Tibial nerve (tissue), 4 donors: ENCODE measurements around the gene FHOD1. TPM values are rescaled to one million over a fixed set of nuclear protein-coding genes. Genes with fewer than 3 reads are reported as not detected.
A peak's percentile ranks its signal among the peaks of the same experiment; 100 is the strongest.

ENCODE experiments used
- DNase-seq, 2 donors: peaks; one replicate each; pipeline ENCODE4 v3.0.0-alpha.2; 2019; ENCODE audit warnings: low spot score in 2 of 2
- H3K27ac ChIP-seq, 4 donors: fragments of 200-600 bp; sonication (generic) in 3 of 4; one replicate each; pipeline ENCODE4 v1.5.1; 2017 to 2019; ENCODE audit warnings: mild to moderate bottlenecking in 1 of 4
- H3K27me3 ChIP-seq, 2 donors: fragments of 200-600 bp; sonication (generic) in 1 of 2; one replicate each; pipeline versions ENCODE4 v1.5.1 to v1.6.0; 2017 to 2019
- H3K36me3 ChIP-seq, 3 donors: fragments of 200-600 bp; sonication (generic); one replicate each; pipeline ENCODE4 v1.5.1; 2018 to 2019
- H3K4me1 ChIP-seq, 4 donors: fragments of 200-600 bp; sonication (generic) in 3 of 4; one replicate each; pipeline ENCODE4 v1.5.1; 2017 to 2019
- H3K4me3 ChIP-seq, 4 donors: fragments of 200-600 bp; sonication (generic) in 3 of 4; one replicate each; pipeline ENCODE4 v1.5.1; 2017 to 2019; ENCODE audit warnings: mild to moderate bottlenecking in 1 of 4, moderate library complexity in 1 of 4
- H3K9me3 ChIP-seq, 4 donors: fragments of 200-600 bp; sonication (generic) in 3 of 4; one replicate each; pipeline ENCODE4 v1.5.1; 2017 to 2019
- EP300 ChIP-seq, 2 donors: sonication (generic); formaldehyde crosslinking; IDR thresholded peaks; one replicate each; pipeline ENCODE4 v1.6.1; 2017; ENCODE audit warnings: antibody characterized with exemption in 2 of 2, mild to moderate bottlenecking in 1 of 2
- POLR2A ChIP-seq, 2 donors: fragments of 450-650 bp; IDR thresholded peaks; one replicate each; pipeline ENCODE4 v1.6.1; 2017; ENCODE audit warnings: antibody characterized with exemption in 2 of 2, mild to moderate bottlenecking in 2 of 2, moderate library complexity in 2 of 2
- WGBS, 2 donors: methylation state at CpG; one replicate each; pipeline ENCODE4 v1.1.5; 2018; 5-methylcytosine and 5-hydroxymethylcytosine counted together
- total RNA-seq, 4 donors: library from RNA; depleted of rRNA; stranded (reverse); fragments of >200 nt; gene quantifications; one replicate each; pipeline ENCODE4 v1.1.0, GENCODE V29; 2016
- TF ChIP-seq, protein P1 (sequence below), 5 experiments: fragments of 200-600 bp in 3 of 5; fragments of 450-650 bp in 2 of 5; sonication (generic) in 3 of 5; IDR thresholded peaks; one replicate each; pipeline ENCODE4 v1.5.1; 2016 to 2019; ENCODE audit warnings: antibody characterized with exemption in 5 of 5, mild to moderate bottlenecking in 3 of 5, moderate library complexity in 2 of 5

FHOD1 gene
- total RNA-seq, 4 donors from 2014 or later = 17.3 to 45.3 (median 25.5) TPM

DNA sequence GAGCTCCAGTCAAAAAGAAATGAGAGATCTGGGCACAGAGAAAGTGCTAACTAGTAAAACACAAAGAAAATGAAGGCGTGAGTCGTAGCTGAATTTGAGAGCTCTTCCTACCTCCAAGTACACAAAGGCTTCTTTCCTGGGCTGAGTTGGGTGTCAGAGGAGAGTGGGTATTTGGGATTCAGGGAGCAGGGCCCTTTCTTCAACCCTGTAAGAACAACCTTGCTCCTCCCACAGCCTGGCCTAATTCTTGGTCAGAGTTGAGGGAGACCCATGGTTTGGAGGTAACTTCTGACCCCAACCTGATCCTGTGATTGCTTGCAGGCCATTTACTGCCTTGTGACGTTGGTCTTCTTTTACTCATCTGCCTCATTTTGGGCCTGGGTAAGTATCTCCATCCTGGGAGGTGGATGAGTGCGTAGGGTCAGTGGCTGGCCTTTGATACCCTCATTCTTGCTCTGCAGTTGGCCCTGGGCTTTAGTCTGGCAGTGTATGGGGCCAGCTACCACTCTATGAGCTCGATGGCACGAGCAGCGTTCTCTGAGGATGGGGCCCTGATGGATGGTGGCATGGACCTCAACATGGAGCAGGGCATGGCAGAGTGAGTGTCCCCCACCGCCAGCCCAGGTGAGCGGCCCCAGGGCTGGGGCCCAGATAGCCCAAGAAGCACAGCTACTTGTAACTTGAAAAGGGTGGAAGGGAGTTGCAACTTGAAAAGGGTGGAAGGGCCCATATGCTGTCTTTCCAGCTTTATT lies 19.1 kb downstream of the FHOD1 start:
- no peak overlapping the region for H3K27ac ChIP-seq
- DNase-seq = no peak
- H3K4me3 ChIP-seq = peak overlapping the region in 3 of 4 donors; percentile 74 to 94 (median 84)
- 76 to 88% methylated on average over 8 to 9 of the region's 9 CpGs for WGBS, 2 donors
- peaks cover 0 to 60% (median 4%) of the 10 kb centered on the region in 3 donors for H3K36me3 ChIP-seq
- TF ChIP-seq, protein P1, sequence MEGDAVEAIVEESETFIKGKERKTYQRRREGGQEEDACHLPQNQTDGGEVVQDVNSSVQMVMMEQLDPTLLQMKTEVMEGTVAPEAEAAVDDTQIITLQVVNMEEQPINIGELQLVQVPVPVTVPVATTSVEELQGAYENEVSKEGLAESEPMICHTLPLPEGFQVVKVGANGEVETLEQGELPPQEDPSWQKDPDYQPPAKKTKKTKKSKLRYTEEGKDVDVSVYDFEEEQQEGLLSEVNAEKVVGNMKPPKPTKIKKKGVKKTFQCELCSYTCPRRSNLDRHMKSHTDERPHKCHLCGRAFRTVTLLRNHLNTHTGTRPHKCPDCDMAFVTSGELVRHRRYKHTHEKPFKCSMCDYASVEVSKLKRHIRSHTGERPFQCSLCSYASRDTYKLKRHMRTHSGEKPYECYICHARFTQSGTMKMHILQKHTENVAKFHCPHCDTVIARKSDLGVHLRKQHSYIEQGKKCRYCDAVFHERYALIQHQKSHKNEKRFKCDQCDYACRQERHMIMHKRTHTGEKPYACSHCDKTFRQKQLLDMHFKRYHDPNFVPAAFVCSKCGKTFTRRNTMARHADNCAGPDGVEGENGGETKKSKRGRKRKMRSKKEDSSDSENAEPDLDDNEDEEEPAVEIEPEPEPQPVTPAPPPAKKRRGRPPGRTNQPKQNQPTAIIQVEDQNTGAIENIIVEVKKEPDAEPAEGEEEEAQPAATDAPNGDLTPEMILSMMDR (IDR thresholded peaks at IDR 0.05) = no peak
- TF ChIP-seq EP300 (IDR thresholded peaks at IDR 0.05) (no peak), POLR2A (IDR thresholded peaks at IDR 0.05) (no peak)
- no peaks in the 10 kb centered on the region for H3K9me3 ChIP-seq
- peaks cover 0 to 30% (median 10%) of the 10 kb centered on the region in 4 donors for H3K4me1 ChIP-seq
- H3K27me3 ChIP-seq = no peaks in the 10 kb centered on the region

DNA sequence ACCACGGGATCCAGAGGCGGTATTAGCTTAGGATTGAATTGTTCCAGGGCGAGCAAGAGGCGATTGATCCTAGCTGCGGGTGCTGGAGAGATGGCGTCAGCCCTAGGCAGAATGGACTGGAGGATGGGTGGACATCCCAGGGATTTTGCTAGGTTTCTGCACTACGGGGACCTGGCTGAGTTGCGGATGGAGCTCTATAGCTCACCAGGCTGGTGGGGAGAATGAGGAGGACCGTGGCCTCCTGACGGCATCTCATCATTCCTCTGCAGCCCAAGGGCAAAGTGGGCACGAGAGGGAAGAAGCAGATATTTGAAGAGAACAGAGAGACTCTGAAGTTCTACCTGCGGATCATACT lies 19.7 kb downstream of the FHOD1 start:
- H3K4me1 ChIP-seq = peaks cover 0 to 30% (median 10%) of the 10 kb centered on the region in 4 donors
- no peak for DNase-seq
- peaks cover 0 to 59% (median 4%) of the 10 kb centered on the region in 3 donors for H3K36me3 ChIP-seq
- WGBS, 2 donors = 13 to 15% methylated on average over 12 of the region's 12 CpGs
- no peaks in the 10 kb centered on the region for H3K9me3 ChIP-seq
- H3K27me3 ChIP-seq = no peaks in the 10 kb centered on the region
- H3K4me3 ChIP-seq = peak overlapping the region; percentile 74 to 94 (median 86)
- peak overlapping the region; percentile 9 to 92 (median 84) for H3K27ac ChIP-seq
- no peak for TF ChIP-seq POLR2A (IDR thresholded peaks at IDR 0.05)
- TF ChIP-seq EP300 (IDR thresholded peaks at IDR 0.05) = no peak
- TF ChIP-seq, protein P1 (IDR thresholded peaks at IDR 0.05) = no peak

DNA sequence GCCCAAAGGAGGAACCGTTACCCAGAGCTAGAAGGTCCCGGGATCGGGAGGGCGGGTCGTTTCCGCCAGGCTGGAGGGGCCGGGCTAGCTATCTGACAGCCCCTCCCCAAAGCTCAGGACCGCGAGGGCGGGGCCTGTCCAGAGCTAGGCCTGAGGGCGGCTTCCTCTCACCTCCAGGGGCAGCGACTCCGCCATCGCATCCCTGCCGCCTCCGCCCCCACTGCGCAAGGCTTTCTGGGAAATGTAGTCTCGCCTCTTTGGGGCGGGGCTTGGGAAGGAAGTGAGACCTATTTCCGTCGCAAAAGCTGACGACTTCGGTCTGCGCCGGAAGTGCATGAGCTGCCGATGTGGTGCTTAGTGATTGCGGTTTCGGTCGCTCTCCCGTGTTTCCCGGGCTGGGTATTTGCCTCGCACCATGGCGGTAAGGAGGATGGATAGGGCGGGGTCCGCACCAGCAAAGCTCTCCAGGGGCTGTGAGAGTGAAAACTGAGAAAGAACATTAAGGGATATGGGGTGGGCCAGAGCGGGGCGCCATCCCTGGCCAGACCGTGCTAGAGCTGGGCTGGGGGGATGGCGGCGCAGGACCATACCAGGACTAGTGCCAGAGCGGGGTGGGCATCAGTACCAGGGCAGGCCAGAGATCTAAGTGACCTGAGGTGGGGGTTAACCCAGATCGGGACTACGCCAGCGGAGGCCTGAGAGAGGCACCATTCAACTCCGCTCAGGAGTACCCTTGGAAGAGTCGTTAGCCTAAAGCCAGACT lies 20.3 kb downstream of the FHOD1 start, which contains the start of gene TMEM208:
TMEM208 (plus strand) TSS at position 327 of the 763 bp plus-strand sequence; CDS start at position 416, 89 bp downstream.
- no peaks in the 10 kb centered on the region for H3K9me3 ChIP-seq
- H3K27me3 ChIP-seq = no peaks in the 10 kb centered on the region
- H3K36me3 ChIP-seq = peaks cover 0 to 57% (median 4%) of the 10 kb centered on the region in 3 donors
- DNase-seq = peak; percentile 95 to 98
- H3K27ac ChIP-seq = peak within 1 kb of the TSS; percentile 21 to 92 (median 84)
- peaks cover 0 to 30% (median 10%) of the 10 kb centered on the region in 4 donors for H3K4me1 ChIP-seq
- 0 to 1% methylated on average over 37 to 44 of the region's 46 CpGs for WGBS, 2 donors
- TF ChIP-seq POLR2A (IDR thresholded peaks at IDR 0.05) (peak; percentile 76 to 89), EP300 (IDR thresholded peaks at IDR 0.05) (peak; percentile 98 to 99)
- TF ChIP-seq, protein P1 (IDR thresholded peaks at IDR 0.05) = peak in 3 of 5 experiments; percentile 7 to 60 (median 49)
- peak within 1 kb of the TSS; percentile 74 to 94 (median 86) for H3K4me3 ChIP-seq

DNA sequence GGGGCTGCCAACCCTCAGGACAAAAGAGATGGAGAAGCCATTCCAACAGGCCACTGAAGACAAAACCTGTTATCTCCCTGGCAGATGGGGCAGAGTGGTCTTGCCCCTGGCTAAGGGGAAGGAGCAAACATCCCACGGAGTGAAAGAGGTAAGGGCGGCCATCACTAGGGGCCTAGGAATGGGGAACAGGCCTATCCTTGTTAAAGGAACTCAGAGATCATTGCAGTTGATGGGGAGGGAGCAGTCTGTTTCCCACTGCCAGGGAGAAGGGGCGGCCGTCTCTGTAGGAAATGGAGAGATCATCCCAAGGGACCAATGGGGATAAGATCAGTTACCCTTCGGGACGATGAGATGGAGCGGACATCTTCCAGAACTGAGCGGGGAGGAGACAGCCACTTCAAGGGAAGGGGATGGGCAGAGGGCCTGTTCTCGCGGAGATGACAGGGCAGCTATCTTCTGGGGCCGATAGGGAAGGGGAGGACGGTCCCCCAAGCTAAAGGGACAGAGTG lies 20.9 kb downstream of the FHOD1 start:
- Histone ChIP-seq H3K4me1 (peaks cover 0 to 30% (median 10%) of the 10 kb centered on the region in 4 donors), H3K27me3 (no peaks in the 10 kb centered on the region), H3K4me3 (peak overlapping the region; percentile 74 to 94 (median 86)), H3K36me3 (peaks cover 0 to 57% (median 0%) of the 10 kb centered on the region in 3 donors), H3K9me3 (no peaks in the 10 kb centered on the region), H3K27ac (peak overlapping the region; percentile 21 to 92 (median 84))
- WGBS, 2 donors = 5 to 6% methylated on average over 12 of the region's 12 CpGs
- DNase-seq = no peak
- TF ChIP-seq EP300 (IDR thresholded peaks at IDR 0.05) (no peak), POLR2A (IDR thresholded peaks at IDR 0.05) (no peak)
- TF ChIP-seq, protein P1 (IDR thresholded peaks at IDR 0.05) = no peak
